CD14-positive monocyte (primary cell): Measurements from ENCODE around the gene TIGD2. TPM values are rescaled to one million over a fixed set of nuclear protein-coding genes. Genes with fewer than 3 reads are reported as not detected.

Source experiments
- DNase-seq, 3 donors: peaks; one replicate each; pipeline ENCODE4 v3.0.0-alpha.2; 2011 to 2022
- H2AFZ ChIP-seq: 2 replicates; pipeline ENCODE4 v1.6.0; 2012; ENCODE audit warnings: mild to moderate bottlenecking, low read depth, low read length, inconsistent platforms; ENCODE audit not compliant: insufficient read depth, poor library complexity, severe bottlenecking
- H3K27ac ChIP-seq, 2 donors: 1 replicate in 1 of 2; 2 replicates in 1 of 2; pipeline ENCODE4 v1.5.1; 2012 to 2013; ENCODE audit warnings: low read length in 2 of 2, control low read depth in 1 of 2, inconsistent platforms in 1 of 2, low read depth in 1 of 2, mild to moderate bottlenecking in 1 of 2
- H3K27me3 ChIP-seq, 2 donors: one replicate each; pipeline versions ENCODE4 v1.6.0 to v1.6.1; 2011 to 2013; ENCODE audit warnings: low read length in 2 of 2; ENCODE audit not compliant: control insufficient read depth in 2 of 2, insufficient read depth in 2 of 2
- H3K36me3 ChIP-seq, 2 donors: replicated peaks in 1 of 2; 1 replicate in 1 of 2; 2 replicates in 1 of 2; pipeline versions ENCODE4 v1.5.1 to v1.6.1; 2012 to 2013; ENCODE audit warnings: low read length in 2 of 2, control low read depth in 1 of 2, inconsistent platforms in 1 of 2, mild to moderate bottlenecking in 1 of 2; ENCODE audit not compliant: insufficient read depth in 2 of 2, control insufficient read depth in 1 of 2
- H3K4me1 ChIP-seq, 2 donors: 1 replicate in 1 of 2; 2 replicates in 1 of 2; pipeline versions ENCODE4 v1.5.1 to v1.6.1; 2012 to 2013; ENCODE audit warnings: low read length in 2 of 2, control low read depth in 1 of 2, inconsistent platforms in 1 of 2, mild to moderate bottlenecking in 1 of 2, moderate library complexity in 1 of 2; ENCODE audit not compliant: insufficient read depth in 2 of 2, control insufficient read depth in 1 of 2
- H3K4me2 ChIP-seq: replicated peaks from 2 replicates; pipeline ENCODE3; 2012; ENCODE audit warnings: low read length, moderate library complexity, mild to moderate bottlenecking; ENCODE audit not compliant: poor library complexity, severe bottlenecking; ENCODE audit errors: extremely low read depth
- H3K4me3 ChIP-seq, 3 experiments: fragments of 200-600 bp in 1 of 3; sonication (generic) in 1 of 3; replicated peaks in 1 of 3; 1 replicate in 2 of 3; 2 replicates in 1 of 3; pipeline ENCODE4 v1.5.1; 2011 to 2013; ENCODE audit warnings: low read length in 3 of 3, mild to moderate bottlenecking in 3 of 3, control low read depth in 2 of 3, low read depth in 2 of 3, inconsistent platforms in 1 of 3, moderate library complexity in 1 of 3
- H3K79me2 ChIP-seq: 2 replicates; pipeline ENCODE4 v1.6.0; 2012; ENCODE audit warnings: mild to moderate bottlenecking, control low read depth, inconsistent platforms, low read length, moderate library complexity; ENCODE audit not compliant: insufficient read depth
- H3K9ac ChIP-seq: 2 replicates; pipeline ENCODE4 v1.6.0; 2017; ENCODE audit warnings: low read length, mild to moderate bottlenecking; ENCODE audit not compliant: insufficient read depth, poor library complexity, severe bottlenecking
- H3K9me3 ChIP-seq, 2 donors: replicated peaks in 1 of 2; 1 replicate in 1 of 2; 2 replicates in 1 of 2; pipeline versions ENCODE4 v1.5.1 to v1.6.1; 2012 to 2013; ENCODE audit warnings: low read length in 2 of 2, control low read depth in 1 of 2; ENCODE audit not compliant: control insufficient read depth in 1 of 2, insufficient read depth in 1 of 2
- H4K20me1 ChIP-seq: 2 replicates; pipeline ENCODE4 v1.6.0; 2012; ENCODE audit warnings: mild to moderate bottlenecking, low read length, control low read depth, moderate library complexity; ENCODE audit not compliant: insufficient read depth
- H3K27ac Mint-ChIP-seq, 7 donors: one replicate each; pipeline ENCODE4 v1.8.0; 2020; ENCODE audit warnings: mild to moderate bottlenecking in 7 of 7, mixed read lengths in 7 of 7, moderate library complexity in 6 of 7, inconsistent platforms in 2 of 7
- H3K27me3 Mint-ChIP-seq, 3 donors: one replicate each; pipeline ENCODE4 v1.8.0; 2021 to 2022; ENCODE audit warnings: low read depth in 3 of 3, mild to moderate bottlenecking in 3 of 3, mixed read lengths in 3 of 3, moderate library complexity in 3 of 3, inconsistent platforms in 1 of 3
- H3K36me3 Mint-ChIP-seq, 2 donors: one replicate each; pipeline ENCODE4 v1.8.0; 2020; ENCODE audit warnings: mixed read lengths in 2 of 2, inconsistent platforms in 1 of 2, mild to moderate bottlenecking in 1 of 2
- H3K4me1 Mint-ChIP-seq: one replicate; pipeline ENCODE4 v1.8.0; 2020; ENCODE audit warnings: mild to moderate bottlenecking, mixed read lengths
- H3K4me3 Mint-ChIP-seq, 2 donors: one replicate each; pipeline ENCODE4 v1.8.0; 2020; ENCODE audit warnings: mild to moderate bottlenecking in 2 of 2, mixed read lengths in 2 of 2, moderate library complexity in 1 of 2
- H3K9me3 Mint-ChIP-seq, 7 donors: one replicate each; pipeline ENCODE4 v1.8.0; 2020 to 2022; ENCODE audit warnings: mixed read lengths in 7 of 7, mild to moderate bottlenecking in 6 of 7, moderate library complexity in 6 of 7, inconsistent platforms in 2 of 7
- CTCF ChIP-seq: fragments of 200-600 bp; IDR thresholded peaks from one replicate; pipeline ENCODE4 v1.8.0; 2022; ENCODE audit warnings: antibody characterized with exemption, mild to moderate bottlenecking
- WGBS: methylation state at CpG from one replicate; pipeline ENCODE4 v1.1.5; 2013; ENCODE audit warnings: missing lambda C conversion rate; ENCODE audit not compliant: insufficient coverage; 5-methylcytosine and 5-hydroxymethylcytosine counted together
- intact Hi-C, 2 donors: fragments of 100-400 bp; cut with micrococcal nuclease; formaldehyde crosslinking; loops; one replicate each; pipeline versions ENCODE4 v1.15.0 to v1.15.1; 2023
- polyA plus RNA-seq, 3 donors: library from polyadenylated mRNA; depleted of rRNA in 1 of 3; unstranded in 2 of 3; stranded (reverse) in 1 of 3; fragments of 300-500 nt in 2 of 3; fragments of >200 nt in 1 of 3; fragmentation: Illumina TruSeq in 2 of 3; gene quantifications; 1 replicate in 2 of 3; 2 replicates in 1 of 3; pipeline ENCODE4 v1.2.3, GENCODE V29; 2012 to 2021

Gene TIGD2
- polyA plus RNA-seq, 3 donors = 1.00 to 2.4 (median 2.1) TPM

GRCh38 chr4:89161841-89162240 is 50.5 kb downstream of the TIGD2 start:
- no peak overlapping the region for H3K4me3 ChIP-seq
- H3K27me3 ChIP-seq = peaks cover 0 to 3% of the 10 kb centered on the region in 2 donors
- no peak overlapping the region for H3K9ac ChIP-seq
- intact Hi-C loops = no loop called here
- no peak overlapping the region for H2AFZ ChIP-seq
- H3K27ac ChIP-seq = no peak overlapping the region
- Mint-ChIP-seq H3K27me3 (peaks cover 2 to 4% (median 4%) of the 10 kb centered on the region in 3 donors), H3K4me1 (no peaks in the 10 kb centered on the region), H3K9me3 (peaks cover 0 to 1% (median 0%) of the 10 kb centered on the region in 7 donors), H3K4me3 (no peak overlapping the region), H3K36me3 (no peaks in the 10 kb centered on the region), H3K27ac (no peak overlapping the region)
- no peak for TF ChIP-seq CTCF
- DNase-seq = no peak
- no peaks in the 10 kb centered on the region for H3K4me1 ChIP-seq
- WGBS = no CpG with 5 or more reads among the region's 2 CpGs
- no peaks in the 10 kb centered on the region for H4K20me1 ChIP-seq
- H3K9me3 ChIP-seq = no peaks in the 10 kb centered on the region
- no peak overlapping the region for H3K4me2 ChIP-seq
- no peaks in the 10 kb centered on the region for H3K36me3 ChIP-seq
- no peaks in the 10 kb centered on the region for H3K79me2 ChIP-seq

GRCh38 chr4:89162496-89162895 is 51.2 kb downstream of the TIGD2 start:
- no peak for DNase-seq
- H4K20me1 ChIP-seq = no peaks in the 10 kb centered on the region
- H3K4me1 Mint-ChIP-seq = no peaks in the 10 kb centered on the region
- H3K9me3 ChIP-seq = no peaks in the 10 kb centered on the region
- no peak overlapping the region for H3K9ac ChIP-seq
- no peak overlapping the region for H3K4me2 ChIP-seq
- no peak for TF ChIP-seq CTCF
- H2AFZ ChIP-seq = no peak overlapping the region
- H3K9me3 Mint-ChIP-seq = peaks cover 0 to 1% (median 0%) of the 10 kb centered on the region in 7 donors
- H3K4me3 ChIP-seq = no peak overlapping the region
- H3K4me1 ChIP-seq = no peaks in the 10 kb centered on the region
- intact Hi-C loops = no loop called here
- no peaks in the 10 kb centered on the region for H3K36me3 ChIP-seq
- H3K4me3 Mint-ChIP-seq = no peak overlapping the region
- WGBS = no CpG with 5 or more reads among the region's 3 CpGs
- H3K27ac Mint-ChIP-seq = no peak overlapping the region
- H3K79me2 ChIP-seq = no peaks in the 10 kb centered on the region
- no peak overlapping the region for H3K27ac ChIP-seq
- H3K27me3 Mint-ChIP-seq = peaks cover under 1 to 4% (median 4%) of the 10 kb centered on the region in 3 donors
- H3K27me3 ChIP-seq = peaks cover 0 to 3% of the 10 kb centered on the region in 2 donors
- H3K36me3 Mint-ChIP-seq = no peaks in the 10 kb centered on the region
